HG03025 (cell line): Measurements from ENCODE around the gene CDYL.

ENCODE experiments used
- ATAC-seq: cut with Tn5 transposase; IDR thresholded peaks from one replicate; pipeline ENCODE4 v1.9.1; 2021; ENCODE audit warnings: mild to moderate bottlenecking, moderate library complexity; ENCODE audit not compliant: unreplicated experiment, low FRiP score

Gene CDYL

GRCh38 chr6:4953440-4953839 lies 177.2 kb downstream of the CDYL start:
- no peak for ATAC-seq

GRCh38 chr6:4956625-4957024 lies 180.4 kb downstream of the CDYL start:
- no peak for ATAC-seq

GRCh38 chr6:4957521-4958231 lies 181.5 kb downstream of the CDYL start:
- no peak for ATAC-seq

- no peak for ATAC-seq
Observed at GRCh38 chr6:4958624-4959023, 182.4 kb downstream of the CDYL start.

GRCh38 chr6:4961322-4962168 lies 185.3 kb downstream of the CDYL start:
- ATAC-seq: no peak

GRCh38 chr6:4962905-4963304 lies 186.7 kb downstream of the CDYL start:
- no peak for ATAC-seq

GRCh38 chr6:4964675-4965561 lies 188.7 kb downstream of the CDYL start:
- no peak for ATAC-seq

- no peak for ATAC-seq
Observed at GRCh38 chr6:4965562-4966389, 189.6 kb downstream of the CDYL start.

GRCh38 chr6:4967301-4968030 lies 191.3 kb downstream of the CDYL start:
- no peak for ATAC-seq

- no peak for ATAC-seq
Observed at GRCh38 chr6:4969609-4970285, 193.5 kb downstream of the CDYL start.

GRCh38 chr6:4970739-4971395 lies 194.7 kb downstream of the CDYL start:
- ATAC-seq: no peak

GRCh38 chr6:4971851-4972250 lies 195.6 kb downstream of the CDYL start:
- no peak for ATAC-seq

- no peak for ATAC-seq
Observed at GRCh38 chr6:4972438-4972837, 196.2 kb downstream of the CDYL start.

- ATAC-seq: no peak
Observed at GRCh38 chr6:4973415-4973814, 197.2 kb downstream of the CDYL start.

GRCh38 chr6:4973982-4974745 lies 198.0 kb downstream of the CDYL start:
- no peak for ATAC-seq

- ATAC-seq: no peak
Observed at GRCh38 chr6:4974962-4975361, 198.8 kb downstream of the CDYL start.

- no peak for ATAC-seq
Observed at GRCh38 chr6:4975506-4975905, 199.3 kb downstream of the CDYL start.

- no peak for ATAC-seq
Observed at GRCh38 chr6:4977468-4977867, 201.3 kb downstream of the CDYL start.
